ENCODE measurements around the gene IMPDH2.

Gene IMPDH2

DNA sequence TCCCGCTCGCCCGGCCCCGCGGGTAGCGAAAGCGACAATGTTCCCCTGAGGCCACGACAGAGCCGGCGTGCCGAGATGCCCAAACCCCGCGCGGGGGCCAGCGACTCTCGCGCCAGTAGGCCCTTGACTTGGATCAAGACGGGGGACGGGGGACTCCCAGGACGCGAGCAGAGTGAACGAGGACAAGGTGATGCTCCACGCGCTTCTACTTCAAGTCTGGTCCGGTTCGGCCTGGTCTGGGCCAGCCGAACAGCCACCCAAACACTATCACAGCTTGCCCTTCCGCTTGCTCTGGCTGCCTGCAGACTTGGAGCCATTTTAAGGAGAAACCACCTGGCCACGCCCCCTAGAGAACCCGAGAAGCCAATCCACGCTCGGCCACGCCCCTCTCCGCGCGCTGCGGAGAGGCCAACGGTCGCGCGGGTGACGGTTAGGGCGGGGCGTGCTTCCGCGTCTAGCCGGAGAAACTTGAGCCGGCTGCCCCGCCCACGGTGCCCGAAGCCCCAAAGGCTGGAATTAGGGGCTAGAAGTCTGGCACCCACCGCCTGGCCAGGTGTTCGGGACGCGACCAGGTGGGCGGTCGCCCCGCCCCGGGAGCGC lies 7.9 kb downstream of the IMPDH2 start:
- Histone ChIP-seq H3K9me3 (ENCODE audit: control insufficient read depth, insufficient read depth, low read length) (no peaks in the 10 kb centered on the region), H4K20me1 (ENCODE audit: control insufficient read depth, insufficient read depth, low read depth, low read length) (no peaks in the 10 kb centered on the region), H3K27me3 (ENCODE audit: control insufficient read depth, low read length) (no peaks in the 10 kb centered on the region), H3F3A (ENCODE audit: control insufficient read depth, insufficient read depth) (peaks cover 31% of the 10 kb centered on the region), H3K27ac (ENCODE audit: low read depth, low read length) (peak overlapping the region; percentile 92), H3K36me3 (ENCODE audit: control insufficient read depth, low read length) (peaks cover 65% of the 10 kb centered on the region), H3K79me2 (ENCODE audit: control insufficient read depth, low read length) (peaks cover 67% of the 10 kb centered on the region), H3K4me1 (ENCODE audit: control insufficient read depth, low read length) (peaks cover 58% of the 10 kb centered on the region), H3K9me2 (replicated peaks; ENCODE audit: control insufficient read depth, low read length) (no peaks in the 10 kb centered on the region), H3K4me2 (ENCODE audit: low read length) (peak overlapping the region; percentile 94), H3K4me3 (ENCODE audit: low read length) (peak overlapping the region; percentile 92)
- TF ChIP-seq EZH2phosphoT487 (IDR thresholded peaks at IDR 0.05; ENCODE audit: borderline replicate concordance, low read length), result no peak
- TF ChIP-seq, protein P1, sequence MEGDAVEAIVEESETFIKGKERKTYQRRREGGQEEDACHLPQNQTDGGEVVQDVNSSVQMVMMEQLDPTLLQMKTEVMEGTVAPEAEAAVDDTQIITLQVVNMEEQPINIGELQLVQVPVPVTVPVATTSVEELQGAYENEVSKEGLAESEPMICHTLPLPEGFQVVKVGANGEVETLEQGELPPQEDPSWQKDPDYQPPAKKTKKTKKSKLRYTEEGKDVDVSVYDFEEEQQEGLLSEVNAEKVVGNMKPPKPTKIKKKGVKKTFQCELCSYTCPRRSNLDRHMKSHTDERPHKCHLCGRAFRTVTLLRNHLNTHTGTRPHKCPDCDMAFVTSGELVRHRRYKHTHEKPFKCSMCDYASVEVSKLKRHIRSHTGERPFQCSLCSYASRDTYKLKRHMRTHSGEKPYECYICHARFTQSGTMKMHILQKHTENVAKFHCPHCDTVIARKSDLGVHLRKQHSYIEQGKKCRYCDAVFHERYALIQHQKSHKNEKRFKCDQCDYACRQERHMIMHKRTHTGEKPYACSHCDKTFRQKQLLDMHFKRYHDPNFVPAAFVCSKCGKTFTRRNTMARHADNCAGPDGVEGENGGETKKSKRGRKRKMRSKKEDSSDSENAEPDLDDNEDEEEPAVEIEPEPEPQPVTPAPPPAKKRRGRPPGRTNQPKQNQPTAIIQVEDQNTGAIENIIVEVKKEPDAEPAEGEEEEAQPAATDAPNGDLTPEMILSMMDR (IDR thresholded peaks at IDR 0.05; ENCODE audit: low read depth, low read length, poor library complexity, severe bottlenecking), result no peak

DNA sequence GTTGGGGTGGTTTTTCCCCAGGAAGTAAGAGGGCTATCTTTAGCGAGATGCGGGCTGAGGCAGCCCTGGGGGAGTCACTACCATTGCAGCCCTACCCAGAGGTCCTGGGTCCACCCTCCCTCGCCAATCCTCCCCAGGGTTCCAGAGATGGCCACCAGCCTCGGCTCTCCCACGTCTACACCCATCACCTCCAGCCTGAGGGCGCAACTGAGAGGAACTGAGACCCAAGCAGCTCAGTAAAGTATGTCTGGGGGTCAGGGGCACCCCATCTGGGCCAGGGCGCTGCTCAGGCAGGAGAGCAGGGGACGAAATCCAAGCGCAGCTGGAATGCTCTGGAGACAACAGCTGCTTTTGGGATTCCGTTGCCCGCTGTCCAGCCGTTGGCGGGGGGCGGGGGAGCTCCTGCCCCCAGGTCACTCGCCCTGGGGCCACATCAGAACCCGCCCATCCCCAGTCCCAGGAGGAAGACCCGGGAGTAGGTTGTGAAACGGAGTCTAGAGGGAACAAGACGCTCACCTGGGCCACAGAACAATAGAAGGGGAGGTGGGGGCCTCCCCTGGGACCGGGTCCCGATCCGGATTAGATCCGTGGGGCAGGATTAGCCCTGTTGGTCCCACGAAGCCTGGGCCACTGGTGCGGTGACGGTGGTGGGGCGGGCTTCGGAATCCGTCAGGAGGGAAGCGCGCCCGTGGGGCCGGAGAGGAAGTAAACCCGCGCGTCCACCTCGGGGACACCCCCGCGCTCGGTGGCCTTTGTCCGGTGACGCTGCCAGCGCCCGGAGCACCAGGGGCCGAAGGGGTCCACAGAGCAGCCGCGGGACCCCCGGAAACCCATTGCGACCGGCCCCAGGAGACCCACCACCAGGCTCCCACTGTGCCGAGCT lies 8.6 kb downstream of the IMPDH2 start:
- H3K4me2 ChIP-seq (ENCODE audit: low read length), result peak overlapping the region; percentile 94
- no peaks in the 10 kb centered on the region for H4K20me1 ChIP-seq (ENCODE audit: control insufficient read depth, insufficient read depth, low read depth, low read length)
- no peaks in the 10 kb centered on the region for H3K9me3 ChIP-seq (ENCODE audit: control insufficient read depth, insufficient read depth, low read length)
- H3K4me3 ChIP-seq (ENCODE audit: low read length), result peak overlapping the region; percentile 92
- peaks cover 65% of the 10 kb centered on the region for H3K36me3 ChIP-seq (ENCODE audit: control insufficient read depth, low read length)
- H3F3A ChIP-seq (ENCODE audit: control insufficient read depth, insufficient read depth), result peaks cover 28% of the 10 kb centered on the region
- peaks cover 59% of the 10 kb centered on the region for H3K79me2 ChIP-seq (ENCODE audit: control insufficient read depth, low read length)
- H3K27me3 ChIP-seq (ENCODE audit: control insufficient read depth, low read length), result no peaks in the 10 kb centered on the region
- no peak for TF ChIP-seq EZH2phosphoT487 (IDR thresholded peaks at IDR 0.05; ENCODE audit: borderline replicate concordance, low read length)
- TF ChIP-seq, protein P1 (IDR thresholded peaks at IDR 0.05; ENCODE audit: low read depth, low read length, poor library complexity, severe bottlenecking), result peak; percentile 13
- H3K4me1 ChIP-seq (ENCODE audit: control insufficient read depth, low read length), result peaks cover 50% of the 10 kb centered on the region
- H3K9me2 ChIP-seq (replicated peaks; ENCODE audit: control insufficient read depth, low read length), result no peaks in the 10 kb centered on the region
- H3K27ac ChIP-seq (ENCODE audit: low read depth, low read length), result peak overlapping the region; percentile 92

DNA sequence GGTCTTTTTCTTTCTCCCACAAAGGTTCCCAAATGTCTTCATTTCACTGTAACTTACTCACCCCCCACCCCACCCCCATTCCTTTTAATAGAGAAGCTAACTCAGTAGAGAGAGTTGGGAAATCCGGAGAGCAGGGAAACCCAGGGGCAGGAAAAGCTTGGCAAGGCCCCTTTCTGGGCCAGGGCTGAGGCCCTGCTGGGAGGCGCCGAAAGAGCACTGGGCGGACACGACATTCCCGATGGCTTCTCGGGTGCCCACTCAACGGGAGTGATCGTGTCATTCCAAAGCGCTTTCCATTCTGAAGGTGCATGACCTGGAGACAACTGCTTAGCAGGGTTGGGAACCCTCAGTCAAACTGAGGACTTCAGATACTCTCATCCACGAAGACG lies 9.3 kb downstream of the IMPDH2 start:
- peaks cover 53% of the 10 kb centered on the region for H3K79me2 ChIP-seq (ENCODE audit: control insufficient read depth, low read length)
- H4K20me1 ChIP-seq (ENCODE audit: control insufficient read depth, insufficient read depth, low read depth, low read length), result no peaks in the 10 kb centered on the region
- TF ChIP-seq, protein P1 (IDR thresholded peaks at IDR 0.05; ENCODE audit: low read depth, low read length, poor library complexity, severe bottlenecking), result no peak
- TF ChIP-seq EZH2phosphoT487 (IDR thresholded peaks at IDR 0.05; ENCODE audit: borderline replicate concordance, low read length), result no peak
- no peaks in the 10 kb centered on the region for H3K9me2 ChIP-seq (replicated peaks; ENCODE audit: control insufficient read depth, low read length)
- peaks cover 27% of the 10 kb centered on the region for H3F3A ChIP-seq (ENCODE audit: control insufficient read depth, insufficient read depth)
- H3K4me1 ChIP-seq (ENCODE audit: control insufficient read depth, low read length), result peaks cover 44% of the 10 kb centered on the region
- H3K27me3 ChIP-seq (ENCODE audit: control insufficient read depth, low read length), result no peaks in the 10 kb centered on the region
- H3K36me3 ChIP-seq (ENCODE audit: control insufficient read depth, low read length), result peaks cover 65% of the 10 kb centered on the region
- peak overlapping the region; percentile 94 for H3K4me2 ChIP-seq (ENCODE audit: low read length)
- peak overlapping the region; percentile 92 for H3K4me3 ChIP-seq (ENCODE audit: low read length)
- peak overlapping the region; percentile 92 for H3K27ac ChIP-seq (ENCODE audit: low read depth, low read length)
- H3K9me3 ChIP-seq (ENCODE audit: control insufficient read depth, insufficient read depth, low read length), result no peaks in the 10 kb centered on the region
